Sigmoid colon (tissue), 4 donors: Measurements from ENCODE around the gene GLTP.

Experiments used
- EP300 ChIP-seq, 4 donors: sonication (generic); formaldehyde crosslinking; IDR thresholded peaks; one replicate each; pipeline ENCODE4 v1.6.1; 2017; ENCODE audit warnings: antibody characterized with exemption in 4 of 4
- POLR2A ChIP-seq, 2 donors: fragments of 450-650 bp; IDR thresholded peaks; one replicate each; pipeline ENCODE4 v1.6.1; 2016; ENCODE audit warnings: antibody characterized with exemption in 2 of 2, mild to moderate bottlenecking in 2 of 2, moderate library complexity in 2 of 2
- POLR2AphosphoS5 ChIP-seq, 4 donors: sonication (generic); formaldehyde crosslinking; IDR thresholded peaks; one replicate each; pipeline ENCODE4 v1.6.1; 2017; ENCODE audit warnings: antibody characterized with exemption in 4 of 4
- TF ChIP-seq, protein P1 (sequence below), 4 experiments: fragments of 450-650 bp in 3 of 4; fragments of 200-600 bp in 1 of 4; IDR thresholded peaks; one replicate each; pipeline ENCODE4 v1.5.1; 2016 to 2019; ENCODE audit warnings: antibody characterized with exemption in 4 of 4, mild to moderate bottlenecking in 3 of 4, moderate library complexity in 2 of 4

DNA sequence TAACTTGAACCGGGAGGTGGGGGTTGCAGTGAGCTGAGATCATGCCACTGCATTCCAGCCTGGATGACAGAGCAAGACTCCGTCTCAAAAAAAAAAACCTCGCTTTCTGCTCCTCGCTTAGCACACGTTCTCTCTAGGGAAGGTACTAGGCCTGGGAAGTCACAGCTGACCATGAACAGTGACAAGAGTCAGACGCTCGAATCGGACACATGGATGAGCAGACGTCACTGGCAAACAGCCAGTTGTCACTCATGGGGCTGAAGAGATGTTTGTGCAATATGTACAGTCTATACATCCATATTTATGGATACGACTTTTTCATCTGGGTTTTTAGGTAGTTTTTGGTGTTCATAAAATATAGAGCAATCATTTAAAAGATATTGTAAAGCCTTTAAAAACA, 39.1 kb upstream of the GLTP start:
- TF ChIP-seq, protein P1, sequence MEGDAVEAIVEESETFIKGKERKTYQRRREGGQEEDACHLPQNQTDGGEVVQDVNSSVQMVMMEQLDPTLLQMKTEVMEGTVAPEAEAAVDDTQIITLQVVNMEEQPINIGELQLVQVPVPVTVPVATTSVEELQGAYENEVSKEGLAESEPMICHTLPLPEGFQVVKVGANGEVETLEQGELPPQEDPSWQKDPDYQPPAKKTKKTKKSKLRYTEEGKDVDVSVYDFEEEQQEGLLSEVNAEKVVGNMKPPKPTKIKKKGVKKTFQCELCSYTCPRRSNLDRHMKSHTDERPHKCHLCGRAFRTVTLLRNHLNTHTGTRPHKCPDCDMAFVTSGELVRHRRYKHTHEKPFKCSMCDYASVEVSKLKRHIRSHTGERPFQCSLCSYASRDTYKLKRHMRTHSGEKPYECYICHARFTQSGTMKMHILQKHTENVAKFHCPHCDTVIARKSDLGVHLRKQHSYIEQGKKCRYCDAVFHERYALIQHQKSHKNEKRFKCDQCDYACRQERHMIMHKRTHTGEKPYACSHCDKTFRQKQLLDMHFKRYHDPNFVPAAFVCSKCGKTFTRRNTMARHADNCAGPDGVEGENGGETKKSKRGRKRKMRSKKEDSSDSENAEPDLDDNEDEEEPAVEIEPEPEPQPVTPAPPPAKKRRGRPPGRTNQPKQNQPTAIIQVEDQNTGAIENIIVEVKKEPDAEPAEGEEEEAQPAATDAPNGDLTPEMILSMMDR (IDR thresholded peaks at IDR 0.05) = no peak
- TF ChIP-seq POLR2A (IDR thresholded peaks at IDR 0.05) = no peak
- TF ChIP-seq POLR2AphosphoS5 (IDR thresholded peaks at IDR 0.05) = no peak
- no peak for TF ChIP-seq EP300 (IDR thresholded peaks at IDR 0.05)
